HUES48 (cell line): ENCODE results near the gene GAK.

Source experiments
- H3K27ac ChIP-seq: one replicate; pipeline ENCODE4 v1.7.0; 2013; ENCODE audit warnings: low read depth, low read length, inconsistent platforms
- H3K27me3 ChIP-seq: 2 replicates; pipeline ENCODE4 v1.6.1; 2013; ENCODE audit warnings: mild to moderate bottlenecking, low read length; ENCODE audit not compliant: control insufficient read depth, insufficient read depth
- H3K36me3 ChIP-seq: 2 replicates; pipeline ENCODE4 v1.6.1; 2013; ENCODE audit warnings: low read length; ENCODE audit not compliant: control insufficient read depth, insufficient read depth
- H3K4me1 ChIP-seq: 2 replicates; pipeline ENCODE4 v1.6.1; 2013; ENCODE audit warnings: mild to moderate bottlenecking, low read length; ENCODE audit not compliant: control insufficient read depth, insufficient read depth
- H3K4me3 ChIP-seq: 2 replicates; pipeline ENCODE4 v1.5.1; 2013; ENCODE audit warnings: mild to moderate bottlenecking, low read depth, low read length
- H3K9ac ChIP-seq: 2 replicates; pipeline ENCODE4 v1.6.1; 2013; ENCODE audit warnings: mild to moderate bottlenecking, low read depth, low read length, moderate library complexity
- H3K9me3 ChIP-seq: 2 replicates; pipeline ENCODE4 v1.6.1; 2013; ENCODE audit warnings: low read length; ENCODE audit not compliant: control insufficient read depth, insufficient read depth

Gene GAK

GRCh38 chr4:828641-829271 lies 103.4 kb downstream of the GAK start:
- no peak overlapping the region for H3K9ac ChIP-seq
- H3K9me3 ChIP-seq, result no peaks in the 10 kb centered on the region
- H3K27ac ChIP-seq, result no peak overlapping the region
- no peak overlapping the region for H3K4me3 ChIP-seq
- no peaks in the 10 kb centered on the region for H3K36me3 ChIP-seq
- no peaks in the 10 kb centered on the region for H3K4me1 ChIP-seq
- H3K27me3 ChIP-seq, result peaks cover 45% of the 10 kb centered on the region

GRCh38 chr4:827209-828081 lies 104.7 kb downstream of the GAK start:
- no peaks in the 10 kb centered on the region for H3K4me1 ChIP-seq
- H3K9me3 ChIP-seq, result no peaks in the 10 kb centered on the region
- H3K27me3 ChIP-seq, result peaks cover 58% of the 10 kb centered on the region
- no peaks in the 10 kb centered on the region for H3K36me3 ChIP-seq
- no peak overlapping the region for H3K9ac ChIP-seq
- no peak overlapping the region for H3K27ac ChIP-seq
- H3K4me3 ChIP-seq, result peak overlapping the region; percentile 9; the same call in 1 of the 2 replicates

GRCh38 chr4:826508-827208 lies 105.5 kb downstream of the GAK start:
- Histone ChIP-seq H3K36me3 (no peaks in the 10 kb centered on the region), H3K4me1 (no peaks in the 10 kb centered on the region), H3K4me3 (peak overlapping the region; percentile 51), H3K9ac (no peak overlapping the region), H3K27ac (no peak overlapping the region), H3K9me3 (no peaks in the 10 kb centered on the region), H3K27me3 (peaks cover 66% of the 10 kb centered on the region)

GRCh38 chr4:825971-826330 lies 106.2 kb downstream of the GAK start, which contains the start of gene CPLX1:
CPLX1 (minus strand) TSS chr4:826129; CDS start chr4:824522, 1,607 bp downstream.
- no peaks in the 10 kb centered on the region for H3K4me1 ChIP-seq
- peak within 1 kb of the TSS; percentile 51 for H3K4me3 ChIP-seq
- no peak within 1 kb of the TSS for H3K27ac ChIP-seq
- H3K27me3 ChIP-seq, result peaks cover 73% of the 10 kb centered on the region
- no peaks in the 10 kb centered on the region for H3K36me3 ChIP-seq
- H3K9ac ChIP-seq, result no peak within 1 kb of the TSS
- no peaks in the 10 kb centered on the region for H3K9me3 ChIP-seq

GRCh38 chr4:825063-825970 lies 106.8 kb downstream of the GAK start:
- Histone ChIP-seq H3K4me1 (no peaks in the 10 kb centered on the region), H3K4me3 (peak overlapping the region; percentile 50; the same call in 1 of the 2 replicates), H3K27me3 (peaks cover 79% of the 10 kb centered on the region), H3K9me3 (no peaks in the 10 kb centered on the region), H3K36me3 (no peaks in the 10 kb centered on the region), H3K9ac (no peak overlapping the region), H3K27ac (no peak overlapping the region)

- no peaks in the 10 kb centered on the region for H3K36me3 ChIP-seq
- no peak overlapping the region for H3K4me3 ChIP-seq
- no peak overlapping the region for H3K27ac ChIP-seq
- no peaks in the 10 kb centered on the region for H3K9me3 ChIP-seq
- peaks cover 85% of the 10 kb centered on the region for H3K27me3 ChIP-seq
- H3K9ac ChIP-seq, result no peak overlapping the region
- H3K4me1 ChIP-seq, result no peaks in the 10 kb centered on the region
These were observed 107.6 kb downstream of the GAK start for GRCh38 chr4:824461-825062.

GRCh38 chr4:823761-824460 lies 108.2 kb downstream of the GAK start:
- no peaks in the 10 kb centered on the region for H3K9me3 ChIP-seq
- H3K27ac ChIP-seq, result no peak overlapping the region
- no peak overlapping the region for H3K4me3 ChIP-seq
- H3K36me3 ChIP-seq, result no peaks in the 10 kb centered on the region
- H3K4me1 ChIP-seq, result no peaks in the 10 kb centered on the region
- H3K27me3 ChIP-seq, result peaks cover 87% of the 10 kb centered on the region
- no peak overlapping the region for H3K9ac ChIP-seq

GRCh38 chr4:823176-823760 lies 108.8 kb downstream of the GAK start:
- peaks cover 87% of the 10 kb centered on the region for H3K27me3 ChIP-seq
- H3K4me3 ChIP-seq, result no peak overlapping the region
- H3K9me3 ChIP-seq, result no peaks in the 10 kb centered on the region

GRCh38 chr4:822361-823175 lies 109.5 kb downstream of the GAK start:
- H3K9ac ChIP-seq, result no peak overlapping the region
- no peak overlapping the region for H3K27ac ChIP-seq
- H3K4me3 ChIP-seq, result no peak overlapping the region
- no peaks in the 10 kb centered on the region for H3K9me3 ChIP-seq
- no peaks in the 10 kb centered on the region for H3K36me3 ChIP-seq
- peaks cover 86% of the 10 kb centered on the region for H3K27me3 ChIP-seq
- H3K4me1 ChIP-seq, result no peaks in the 10 kb centered on the region

More at GRCh38 chr4:823176-823760, 108.8 kb downstream of the GAK start:
- H3K4me1 ChIP-seq, result no peaks in the 10 kb centered on the region
- H3K36me3 ChIP-seq, result no peaks in the 10 kb centered on the region
- H3K9ac ChIP-seq, result no peak overlapping the region
- no peak overlapping the region for H3K27ac ChIP-seq
